AG04449 (cell line): ENCODE results near the gene ERBB4.

Experiments
- CTCF ChIA-PET: fragments of 350-600 bp; formaldehyde crosslinking; extraction: SDS; loops from one replicate; lab custom pipeline; 2021; ENCODE audit warnings: antibody characterized with exemption; lab: Yijun Ruan, JAX
- POLR2A ChIA-PET: fragments of 400-600, 350-600 bp; formaldehyde crosslinking; extraction: SDS; loops from one replicate; lab custom pipeline; 2020; ENCODE audit warnings: antibody characterized with exemption, inconsistent platforms; lab: Yijun Ruan, JAX
- DNase-seq: peaks from one replicate; pipeline ENCODE4 v3.0.0-alpha.2; 2010; ENCODE audit warnings: low read depth, low spot score
- H3K4me3 ChIP-seq: 2 replicates; pipeline ENCODE4 v1.5.1; 2011; ENCODE audit warnings: low read depth, mild to moderate bottlenecking, control low read depth, low read length
- CTCF ChIP-seq: IDR thresholded peaks from one replicate; pipeline ENCODE4 v1.5.1; 2011; ENCODE audit warnings: mild to moderate bottlenecking, moderate library complexity, low read length, control low read depth, inconsistent platforms; ENCODE audit not compliant: insufficient read depth; ENCODE audit errors: missing control alignments

ERBB4 gene

GRCh38 chr2:211812587-211812986, 726.0 kb downstream of the ERBB4 start:
- CTCF ChIA-PET, result no interaction called here

GRCh38 chr2:211802666-211803065, 735.9 kb downstream of the ERBB4 start:
- CTCF ChIA-PET, result no interaction called here
- POLR2A ChIA-PET, result no interaction called here
- no peak for DNase-seq
- TF ChIP-seq CTCF, result no peak
- no peak overlapping the region for H3K4me3 ChIP-seq

More at GRCh38 chr2:211812587-211812986, 726.0 kb downstream of the ERBB4 start:
- no peak for DNase-seq
- TF ChIP-seq CTCF, result no peak
- H3K4me3 ChIP-seq, result no peak overlapping the region
- POLR2A ChIA-PET, result no interaction called here

GRCh38 chr2:211800001-211800400, 738.6 kb downstream of the ERBB4 start:
- no peak for TF ChIP-seq CTCF
- no peak overlapping the region for H3K4me3 ChIP-seq
- no peak for DNase-seq
- POLR2A ChIA-PET, result no interaction called here
- CTCF ChIA-PET, result no interaction called here

GRCh38 chr2:211798868-211799267, 739.7 kb downstream of the ERBB4 start:
- CTCF ChIA-PET, result no interaction called here
- no peak for TF ChIP-seq CTCF

GRCh38 chr2:211793690-211794089, 744.9 kb downstream of the ERBB4 start:
- TF ChIP-seq CTCF, result no peak
- ChIA-PET POLR2A (no interaction called here), CTCF (no interaction called here)

More at GRCh38 chr2:211798868-211799267, 739.7 kb downstream of the ERBB4 start:
- H3K4me3 ChIP-seq, result no peak overlapping the region
- POLR2A ChIA-PET, result no interaction called here
- DNase-seq, result no peak

GRCh38 chr2:211789982-211790381, 748.6 kb downstream of the ERBB4 start:
- POLR2A ChIA-PET, result no interaction called here
- TF ChIP-seq CTCF, result no peak
- CTCF ChIA-PET, result no interaction called here

More at GRCh38 chr2:211793690-211794089, 744.9 kb downstream of the ERBB4 start:
- no peak for DNase-seq
- H3K4me3 ChIP-seq, result no peak overlapping the region

More at GRCh38 chr2:211789982-211790381, 748.6 kb downstream of the ERBB4 start:
- no peak overlapping the region for H3K4me3 ChIP-seq
- DNase-seq, result no peak
